ENCODE measurements around the gene CDK13. TPM values are rescaled to one million over a fixed set of nuclear protein-coding genes. Genes with fewer than 3 reads are reported as not detected.

Gene CDK13
- total RNA-seq, 4 donors from 2014 or later = 56.0 to 99.0 (median 72.6) TPM

GRCh38 chr7:39987641-39988347 lies 37.7 kb downstream of the CDK13 start:
- TF ChIP-seq, protein P1, sequence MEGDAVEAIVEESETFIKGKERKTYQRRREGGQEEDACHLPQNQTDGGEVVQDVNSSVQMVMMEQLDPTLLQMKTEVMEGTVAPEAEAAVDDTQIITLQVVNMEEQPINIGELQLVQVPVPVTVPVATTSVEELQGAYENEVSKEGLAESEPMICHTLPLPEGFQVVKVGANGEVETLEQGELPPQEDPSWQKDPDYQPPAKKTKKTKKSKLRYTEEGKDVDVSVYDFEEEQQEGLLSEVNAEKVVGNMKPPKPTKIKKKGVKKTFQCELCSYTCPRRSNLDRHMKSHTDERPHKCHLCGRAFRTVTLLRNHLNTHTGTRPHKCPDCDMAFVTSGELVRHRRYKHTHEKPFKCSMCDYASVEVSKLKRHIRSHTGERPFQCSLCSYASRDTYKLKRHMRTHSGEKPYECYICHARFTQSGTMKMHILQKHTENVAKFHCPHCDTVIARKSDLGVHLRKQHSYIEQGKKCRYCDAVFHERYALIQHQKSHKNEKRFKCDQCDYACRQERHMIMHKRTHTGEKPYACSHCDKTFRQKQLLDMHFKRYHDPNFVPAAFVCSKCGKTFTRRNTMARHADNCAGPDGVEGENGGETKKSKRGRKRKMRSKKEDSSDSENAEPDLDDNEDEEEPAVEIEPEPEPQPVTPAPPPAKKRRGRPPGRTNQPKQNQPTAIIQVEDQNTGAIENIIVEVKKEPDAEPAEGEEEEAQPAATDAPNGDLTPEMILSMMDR (IDR thresholded peaks at IDR 0.05) = no peak
- no peak for TF ChIP-seq EP300 (IDR thresholded peaks at IDR 0.05)
- TF ChIP-seq POLR2AphosphoS5 (IDR thresholded peaks at IDR 0.05) = no peak
- TF ChIP-seq POLR2A (IDR thresholded peaks at IDR 0.05) = no peak
- 77% methylated on average over 8 to 9 of the region's 9 CpGs for WGBS, 2 donors (ENCODE audit: low coverage in 1 of 2)
- H3K4me1 ChIP-seq = peaks cover 2 to 59% (median 4%) of the 10 kb centered on the region in 3 donors
- H3K27me3 ChIP-seq = no peaks in the 10 kb centered on the region
- ATAC-seq = no peak
- H3K4me3 ChIP-seq = no peak overlapping the region
- peaks cover 0 to 15% of the 10 kb centered on the region in 2 donors for H3K36me3 ChIP-seq
- H3K27ac ChIP-seq = no peak overlapping the region
- H3K9me3 ChIP-seq = no peaks in the 10 kb centered on the region

DNA sequence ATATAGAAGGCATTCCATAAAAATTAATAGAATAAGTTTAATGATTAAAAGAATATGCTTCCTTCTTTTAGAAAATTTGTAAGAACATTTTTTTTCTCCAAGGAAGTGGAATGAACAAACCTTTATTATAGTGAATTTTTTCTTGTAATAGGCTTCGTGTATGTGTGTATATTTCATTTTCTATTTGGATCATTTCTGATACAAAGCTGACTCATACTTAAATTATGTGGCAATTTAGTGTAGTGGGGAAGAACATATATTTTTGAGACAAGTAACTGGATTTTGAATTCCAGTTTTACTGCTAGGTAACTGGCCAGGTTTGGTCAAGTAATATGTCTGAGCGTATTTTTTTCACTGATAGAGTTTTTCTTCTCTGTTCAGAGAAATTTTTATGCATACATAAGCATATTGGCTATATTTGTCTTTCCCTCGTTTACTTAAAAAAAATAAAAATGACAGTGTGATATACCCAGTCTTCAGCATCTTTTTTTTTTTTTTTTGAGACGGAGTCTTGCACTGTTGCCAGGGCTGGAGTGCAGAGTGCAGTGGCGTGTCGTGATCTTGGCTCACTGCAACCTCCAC lies 50.8 kb downstream of the CDK13 start:
- no peaks in the 10 kb centered on the region for H3K27me3 ChIP-seq
- H3K9me3 ChIP-seq = no peaks in the 10 kb centered on the region
- no peak for ATAC-seq
- no peak for TF ChIP-seq POLR2AphosphoS5 (IDR thresholded peaks at IDR 0.05)
- TF ChIP-seq, protein P1 (IDR thresholded peaks at IDR 0.05) = no peak
- TF ChIP-seq EP300 (IDR thresholded peaks at IDR 0.05) = no peak
- no peak for TF ChIP-seq POLR2A (IDR thresholded peaks at IDR 0.05)
- H3K27ac ChIP-seq = no peak overlapping the region
- H3K36me3 ChIP-seq = peaks cover 0 to 34% of the 10 kb centered on the region in 2 donors
- 88 to 90% methylated on average over 5 to 6 of the region's 6 CpGs for WGBS, 2 donors (ENCODE audit: low coverage in 1 of 2)
- H3K4me1 ChIP-seq = peaks cover 0 to 2% (median 0%) of the 10 kb centered on the region in 3 donors
- H3K4me3 ChIP-seq = no peak overlapping the region

GRCh38 chr7:40001649-40002048 lies 51.6 kb downstream of the CDK13 start:
- H3K27ac ChIP-seq = no peak overlapping the region
- H3K4me3 ChIP-seq = no peak overlapping the region
- no peaks in the 10 kb centered on the region for H3K9me3 ChIP-seq
- H3K4me1 ChIP-seq = no peaks in the 10 kb centered on the region
- H3K36me3 ChIP-seq = peaks cover 0 to 39% of the 10 kb centered on the region in 2 donors
- H3K27me3 ChIP-seq = no peaks in the 10 kb centered on the region
- WGBS, 2 donors (ENCODE audit: low coverage in 1 of 2) = 91 to 94% methylated on average over 3 of the region's 3 CpGs
- TF ChIP-seq, protein P1 (IDR thresholded peaks at IDR 0.05) = no peak
- TF ChIP-seq EP300 (IDR thresholded peaks at IDR 0.05) (no peak), POLR2AphosphoS5 (IDR thresholded peaks at IDR 0.05) (no peak), POLR2A (IDR thresholded peaks at IDR 0.05) (no peak)
- no peak for ATAC-seq

DNA sequence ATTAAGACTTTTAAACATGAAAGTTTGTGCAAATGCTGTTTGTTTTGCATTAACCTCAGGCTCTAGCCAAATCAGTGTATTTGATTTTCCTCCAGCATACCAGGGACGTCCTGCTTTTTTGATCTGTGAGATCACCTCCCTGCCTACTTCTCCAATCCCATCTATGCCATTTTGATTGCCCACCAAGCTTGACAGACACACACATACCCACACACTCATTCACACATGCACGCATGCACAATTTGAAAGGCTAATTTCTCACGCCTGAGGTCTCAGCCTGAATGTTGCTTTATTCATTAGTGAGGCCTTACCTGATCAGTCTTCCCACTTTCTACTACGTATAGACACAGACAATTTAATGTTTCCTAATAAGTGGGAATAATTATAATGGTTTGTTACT lies 53.5 kb downstream of the CDK13 start:
- Histone ChIP-seq H3K9me3 (no peaks in the 10 kb centered on the region), H3K36me3 (peaks cover 0 to 39% of the 10 kb centered on the region in 2 donors), H3K27ac (no peak overlapping the region), H3K4me1 (peaks cover 0 to 9% (median 0%) of the 10 kb centered on the region in 3 donors), H3K27me3 (no peaks in the 10 kb centered on the region), H3K4me3 (no peak overlapping the region)
- 75 to 77% methylated on average over 4 of the region's 4 CpGs for WGBS, 2 donors (ENCODE audit: low coverage in 1 of 2)
- ATAC-seq = no peak
- TF ChIP-seq, protein P1 (IDR thresholded peaks at IDR 0.05) = no peak
- TF ChIP-seq POLR2AphosphoS5 (IDR thresholded peaks at IDR 0.05) (no peak), POLR2A (IDR thresholded peaks at IDR 0.05) (no peak), EP300 (IDR thresholded peaks at IDR 0.05) (no peak)
